ENCODE results near the gene PADI2. TPM values are rescaled to one million over a fixed set of nuclear protein-coding genes. Genes with fewer than 3 reads are reported as not detected.

The PADI2 gene
- total and polyA plus RNA-seq, 8 donors = 0.31 to 86.0 (median 1.3) TPM; not detected in 1

DNA sequence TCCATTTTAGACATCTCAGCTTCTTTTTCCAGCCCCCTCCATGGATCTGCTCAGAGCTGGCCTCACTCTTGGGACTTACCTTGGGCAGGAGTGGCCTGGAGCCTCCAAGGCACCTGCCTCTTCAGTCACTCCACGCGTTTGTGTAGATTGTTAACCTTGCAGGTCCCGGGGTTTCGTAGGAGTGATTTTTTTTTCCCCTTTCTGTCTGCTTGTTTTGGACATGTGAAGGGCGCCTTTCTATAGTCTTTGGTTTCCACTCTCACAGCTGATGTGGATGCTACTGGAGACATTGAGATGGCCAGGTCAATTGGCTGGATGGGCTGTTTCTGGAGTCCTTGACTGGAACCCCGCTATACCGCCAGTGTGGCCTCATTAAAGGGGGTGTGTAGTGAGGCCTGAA, 63.5 kb downstream of the PADI2 start:
- Histone ChIP-seq H3K36me3 (peaks cover 0 to 8% (median 7%) of the 10 kb centered on the region in 4 donors), H3K27ac (peak overlapping the region in 1 of 5 donors; percentile 93), H3K27me3 (no peaks in the 10 kb centered on the region), H3K4me3 (no peak overlapping the region), H3K4me1 (peaks cover 19 to 50% (median 32%) of the 10 kb centered on the region in 4 donors), H3K9me3 (no peaks in the 10 kb centered on the region)
- WGBS, 5 donors = 87 to 94% (median 91%) methylated on average over 7 of the region's 7 CpGs
- DNase-seq = no peak
- intact Hi-C loops (cut with DNase I; ENCODE audit: low total_unique reads) = no loop called here
- TF ChIP-seq POLR2AphosphoS5 (IDR thresholded peaks at IDR 0.05) (no peak), POLR2A (IDR thresholded peaks at IDR 0.05) (no peak), EP300 (IDR thresholded peaks at IDR 0.05) (no peak)
- TF ChIP-seq, protein P1, sequence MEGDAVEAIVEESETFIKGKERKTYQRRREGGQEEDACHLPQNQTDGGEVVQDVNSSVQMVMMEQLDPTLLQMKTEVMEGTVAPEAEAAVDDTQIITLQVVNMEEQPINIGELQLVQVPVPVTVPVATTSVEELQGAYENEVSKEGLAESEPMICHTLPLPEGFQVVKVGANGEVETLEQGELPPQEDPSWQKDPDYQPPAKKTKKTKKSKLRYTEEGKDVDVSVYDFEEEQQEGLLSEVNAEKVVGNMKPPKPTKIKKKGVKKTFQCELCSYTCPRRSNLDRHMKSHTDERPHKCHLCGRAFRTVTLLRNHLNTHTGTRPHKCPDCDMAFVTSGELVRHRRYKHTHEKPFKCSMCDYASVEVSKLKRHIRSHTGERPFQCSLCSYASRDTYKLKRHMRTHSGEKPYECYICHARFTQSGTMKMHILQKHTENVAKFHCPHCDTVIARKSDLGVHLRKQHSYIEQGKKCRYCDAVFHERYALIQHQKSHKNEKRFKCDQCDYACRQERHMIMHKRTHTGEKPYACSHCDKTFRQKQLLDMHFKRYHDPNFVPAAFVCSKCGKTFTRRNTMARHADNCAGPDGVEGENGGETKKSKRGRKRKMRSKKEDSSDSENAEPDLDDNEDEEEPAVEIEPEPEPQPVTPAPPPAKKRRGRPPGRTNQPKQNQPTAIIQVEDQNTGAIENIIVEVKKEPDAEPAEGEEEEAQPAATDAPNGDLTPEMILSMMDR (IDR thresholded peaks at IDR 0.05) = no peak

DNA sequence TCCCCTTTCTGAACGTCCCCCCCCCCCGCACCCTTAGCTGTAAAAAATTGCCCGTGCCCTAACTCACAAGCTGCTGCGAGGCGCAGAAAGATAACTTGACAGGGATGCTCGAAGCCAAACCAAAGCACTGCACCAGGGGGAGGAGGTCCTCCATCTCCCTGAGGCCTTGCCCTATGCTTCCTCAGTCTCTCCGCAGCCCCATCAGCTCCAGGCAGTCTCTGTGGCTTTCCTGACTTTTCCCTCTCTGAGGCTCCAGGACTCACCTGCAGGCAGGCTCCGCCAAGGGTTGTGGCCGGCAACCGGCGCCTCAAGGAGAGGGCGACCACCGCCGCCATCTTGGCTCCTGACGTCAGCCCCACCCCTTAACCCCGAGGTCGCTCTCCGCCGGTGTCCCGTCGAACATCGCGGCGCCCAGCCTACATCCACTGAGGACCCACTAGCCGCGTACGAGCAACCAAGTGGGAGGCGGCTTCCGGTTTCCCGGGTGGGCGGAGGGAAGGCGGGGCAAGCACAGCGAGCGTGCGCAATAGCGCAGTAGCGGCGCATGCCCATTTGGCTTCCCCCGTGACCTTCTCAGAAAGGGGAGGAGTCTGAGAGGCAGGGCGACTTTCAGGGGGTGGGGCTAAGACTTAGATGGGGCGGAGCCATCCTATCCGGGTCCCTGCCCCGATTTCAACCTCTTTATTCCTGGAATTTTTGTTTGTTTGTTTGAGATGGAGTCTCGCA, 65.4 kb downstream of the PADI2 start, which contains the start of gene SDHB:
TSS of gene SDHB (minus strand) at position 348 of the 726 bp plus-strand sequence. CDS start at position 335, 13 bp downstream.
- Histone ChIP-seq H3K27me3 (no peaks in the 10 kb centered on the region), H3K4me3 (peak within 1 kb of the TSS; percentile 74 to 91 (median 83)), H3K9me3 (no peaks in the 10 kb centered on the region), H3K27ac (peak within 1 kb of the TSS; percentile 81 to 95 (median 91)), H3K36me3 (peaks cover 7 to 26% (median 25%) of the 10 kb centered on the region in 4 donors), H3K4me1 (peaks cover 19 to 39% (median 30%) of the 10 kb centered on the region in 4 donors)
- 0 to 1% (median 0%) methylated on average over 31 to 44 of the region's 44 CpGs for WGBS, 5 donors
- intact Hi-C loops (cut with DNase I; ENCODE audit: low total_unique reads) = no loop called here
- peak; percentile 99 to 100 for DNase-seq
- TF ChIP-seq POLR2A (IDR thresholded peaks at IDR 0.05) (peak in 2 of 4 donors; percentile 77 to 89), POLR2AphosphoS5 (IDR thresholded peaks at IDR 0.05) (peak; percentile 98 to 99 (median 99)), EP300 (IDR thresholded peaks at IDR 0.05) (no peak)
- TF ChIP-seq, protein P1 (IDR thresholded peaks at IDR 0.05) = no peak

DNA sequence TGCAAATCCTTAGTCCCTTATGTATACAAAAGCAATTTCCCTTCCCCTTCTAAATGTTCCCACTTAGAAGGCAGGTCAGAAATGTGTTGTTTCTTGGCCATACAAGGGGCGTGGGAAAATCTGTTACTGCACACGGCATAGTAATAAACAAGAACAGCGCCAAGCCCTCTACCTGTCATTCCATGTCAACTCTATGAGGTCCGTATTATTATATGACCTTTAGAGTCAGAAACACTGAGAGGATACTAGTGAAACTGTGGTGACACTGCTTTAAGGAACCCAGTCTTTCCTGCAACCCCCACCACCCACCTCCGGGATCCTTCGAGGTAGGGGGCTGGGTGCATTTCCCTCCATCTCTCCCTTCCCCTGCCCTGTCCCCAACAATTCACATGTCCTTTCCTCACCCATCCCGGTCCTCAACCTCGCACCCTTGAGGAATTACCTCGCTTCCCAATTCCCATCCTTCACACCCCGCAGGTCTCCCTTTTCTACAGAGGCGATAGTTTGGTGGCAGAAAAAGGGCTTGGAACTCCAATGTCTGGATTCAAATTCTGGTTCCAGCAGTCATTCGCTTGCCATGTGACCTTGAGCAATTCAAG, 66.1 kb downstream of the PADI2 start:
- TF ChIP-seq, protein P1 (IDR thresholded peaks at IDR 0.05) = no peak
- TF ChIP-seq POLR2A (IDR thresholded peaks at IDR 0.05) (no peak), EP300 (IDR thresholded peaks at IDR 0.05) (no peak), POLR2AphosphoS5 (IDR thresholded peaks at IDR 0.05) (no peak)
- Histone ChIP-seq H3K4me3 (peak overlapping the region; percentile 74 to 91 (median 83)), H3K27me3 (no peaks in the 10 kb centered on the region), H3K27ac (peak overlapping the region; percentile 81 to 95 (median 91)), H3K4me1 (peaks cover 19 to 44% (median 30%) of the 10 kb centered on the region in 4 donors), H3K9me3 (no peaks in the 10 kb centered on the region), H3K36me3 (peaks cover 7 to 30% (median 26%) of the 10 kb centered on the region in 4 donors)
- no peak for DNase-seq
- intact Hi-C loops (cut with DNase I; ENCODE audit: low total_unique reads) = no loop called here
- WGBS, 5 donors = 2 to 6% (median 3%) methylated on average over 12 of the region's 12 CpGs

DNA sequence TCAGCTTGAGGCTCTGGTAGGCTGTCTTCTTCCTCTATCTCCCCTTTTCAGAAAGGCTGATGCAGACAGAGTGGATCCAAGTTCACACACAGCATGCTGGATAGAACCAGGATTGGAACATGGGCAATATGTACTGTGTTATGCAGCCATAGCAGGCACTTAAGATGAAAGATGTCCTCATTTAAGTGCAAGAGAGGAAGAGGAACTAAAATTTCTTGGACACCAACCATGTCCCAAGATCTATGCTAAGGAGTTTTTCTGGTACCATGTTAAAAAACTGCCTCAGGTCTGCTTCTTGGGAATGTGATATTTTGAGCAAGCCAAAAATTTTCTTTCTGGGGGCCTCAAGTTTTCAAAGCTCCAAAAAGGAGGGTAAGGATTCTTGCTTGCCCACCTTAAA, 66.6 kb downstream of the PADI2 start:
- intact Hi-C loops (cut with DNase I; ENCODE audit: low total_unique reads) = no loop called here
- peaks cover 19 to 45% (median 32%) of the 10 kb centered on the region in 4 donors for H3K4me1 ChIP-seq
- H3K36me3 ChIP-seq = peaks cover 7 to 31% (median 28%) of the 10 kb centered on the region in 4 donors
- no peak for DNase-seq
- peak overlapping the region in 4 of 5 donors; percentile 87 to 95 (median 92) for H3K27ac ChIP-seq
- H3K27me3 ChIP-seq = no peaks in the 10 kb centered on the region
- peak overlapping the region; percentile 74 to 91 (median 83) for H3K4me3 ChIP-seq
- no peaks in the 10 kb centered on the region for H3K9me3 ChIP-seq
- TF ChIP-seq EP300 (IDR thresholded peaks at IDR 0.05) = no peak
- TF ChIP-seq, protein P1 (IDR thresholded peaks at IDR 0.05) = no peak
- TF ChIP-seq POLR2A (IDR thresholded peaks at IDR 0.05) = no peak
- TF ChIP-seq POLR2AphosphoS5 (IDR thresholded peaks at IDR 0.05) = no peak

All from stomach (tissue), 9 donors.